ENCODE data around the gene PIR.

Gene PIR

DNA sequence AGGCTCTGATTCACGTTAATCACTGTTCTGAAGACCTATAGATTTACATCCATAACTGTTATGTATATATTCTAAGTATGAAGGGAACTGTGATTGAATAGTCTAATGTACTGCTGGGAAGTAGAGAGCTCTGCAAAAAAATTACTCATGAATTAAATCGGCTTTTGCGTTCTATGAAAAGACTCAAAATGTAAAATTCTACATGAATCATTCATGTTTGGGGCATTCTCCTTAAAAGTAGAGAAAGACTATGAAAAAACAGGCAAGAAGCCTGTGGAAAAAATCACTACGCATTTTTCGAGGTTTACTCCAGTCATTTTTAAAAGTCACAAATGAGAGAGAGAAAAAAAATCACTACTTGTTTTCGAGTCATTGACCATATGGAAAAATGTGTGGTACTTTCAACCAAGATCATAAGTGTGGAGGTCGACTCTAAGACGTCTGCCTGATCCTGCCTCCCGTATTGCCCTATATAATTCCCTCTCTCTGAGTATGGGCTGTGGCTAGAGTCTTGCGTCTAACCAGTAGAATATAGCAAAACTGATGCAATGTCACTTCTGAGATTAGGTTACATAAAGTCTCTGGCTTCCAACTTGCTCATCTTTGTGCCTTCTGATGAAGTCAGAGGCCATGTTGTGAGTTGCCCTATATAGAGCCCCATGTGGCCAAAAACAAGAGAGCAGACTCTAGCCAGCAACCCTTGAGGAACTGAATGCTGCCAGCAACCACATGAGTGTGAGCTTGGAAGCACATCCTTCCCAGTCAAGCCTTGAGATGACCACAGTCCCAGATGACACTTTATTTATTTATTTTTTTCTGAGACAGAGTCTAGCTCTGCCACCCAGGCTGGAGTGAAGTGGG is 76.8 kb downstream of the PIR start:
- no peak for DNase-seq

DNA sequence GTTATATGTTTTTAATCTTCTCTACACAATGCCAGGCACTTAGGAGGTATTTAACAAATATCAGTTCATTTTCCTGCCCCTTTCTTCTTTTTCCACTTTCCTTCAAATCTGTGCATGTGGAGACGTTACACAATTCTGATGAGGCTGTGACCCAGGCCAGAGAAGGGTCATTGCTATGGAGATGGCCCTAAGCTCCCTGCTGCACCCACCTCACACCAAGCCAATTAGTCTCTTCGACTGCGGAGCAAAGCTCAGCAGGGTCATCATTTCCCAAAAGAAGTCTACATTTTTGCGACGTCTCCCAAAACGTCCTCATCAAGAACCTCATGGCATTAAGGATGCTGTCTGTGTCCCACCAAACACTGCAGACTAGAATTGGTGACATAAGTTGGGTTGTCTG is 80.0 kb downstream of the PIR start:
- DNase-seq: no peak

GRCh38 chrX:15410947-15411346 is 82.2 kb downstream of the PIR start:
- no peak for DNase-seq

- DNase-seq: no peak
These were observed 82.7 kb downstream of the PIR start for GRCh38 chrX:15410430-15410829.

- DNase-seq: no peak
These were observed 87.3 kb downstream of the PIR start for GRCh38 chrX:15405846-15406245.

DNA sequence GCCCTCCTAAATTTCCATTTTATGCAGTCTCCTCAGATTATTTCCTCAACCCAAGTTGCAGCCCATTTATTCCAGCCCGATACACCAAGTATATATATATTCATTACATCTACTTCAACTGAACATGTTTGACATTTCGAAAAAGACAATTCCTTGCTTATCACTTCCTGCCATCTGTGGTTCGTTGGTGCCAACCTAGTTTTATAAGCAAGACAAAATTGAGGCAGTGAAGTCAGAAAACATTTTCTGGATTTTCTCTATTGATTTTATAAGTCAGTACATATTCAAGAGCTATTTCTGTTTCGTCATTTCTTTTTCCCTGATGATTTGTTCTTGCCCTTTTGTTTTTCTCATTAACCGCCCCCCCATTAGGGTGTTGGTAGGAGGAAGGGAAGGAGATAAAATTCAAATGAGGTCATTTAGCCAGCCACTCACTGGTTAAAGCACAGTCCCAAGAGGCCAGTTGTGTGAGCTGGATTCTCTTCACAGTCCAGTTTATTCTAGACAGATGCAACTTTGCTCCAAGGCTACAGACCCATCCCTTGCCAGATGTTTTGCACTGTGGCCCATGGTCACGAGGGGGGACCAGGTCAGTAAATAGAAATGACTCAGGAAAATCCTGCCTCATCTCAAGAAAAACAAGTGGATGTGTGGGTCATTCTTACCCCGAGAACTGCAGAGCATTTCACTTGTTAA is 88.6 kb downstream of the PIR start:
- no peak for DNase-seq

DNA sequence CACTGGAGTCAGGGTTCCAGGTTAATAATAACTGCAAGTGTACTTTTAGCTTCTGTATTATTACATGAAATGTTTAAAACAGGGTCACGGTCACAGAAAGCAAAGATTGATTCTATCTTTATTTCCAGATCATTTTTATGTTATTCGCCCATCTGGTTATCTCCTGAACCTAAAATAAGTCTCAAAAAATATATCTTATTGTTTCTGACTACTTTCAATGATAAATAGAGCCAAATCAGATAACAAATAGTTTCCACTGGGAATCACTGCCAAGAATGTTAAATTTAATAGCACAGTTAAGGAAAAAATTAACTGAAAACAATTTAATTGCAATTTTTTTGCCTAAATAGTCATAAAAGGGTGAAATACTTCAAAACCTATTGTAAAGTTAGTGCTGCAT is 91.8 kb downstream of the PIR start:
- no peak for DNase-seq

DNA sequence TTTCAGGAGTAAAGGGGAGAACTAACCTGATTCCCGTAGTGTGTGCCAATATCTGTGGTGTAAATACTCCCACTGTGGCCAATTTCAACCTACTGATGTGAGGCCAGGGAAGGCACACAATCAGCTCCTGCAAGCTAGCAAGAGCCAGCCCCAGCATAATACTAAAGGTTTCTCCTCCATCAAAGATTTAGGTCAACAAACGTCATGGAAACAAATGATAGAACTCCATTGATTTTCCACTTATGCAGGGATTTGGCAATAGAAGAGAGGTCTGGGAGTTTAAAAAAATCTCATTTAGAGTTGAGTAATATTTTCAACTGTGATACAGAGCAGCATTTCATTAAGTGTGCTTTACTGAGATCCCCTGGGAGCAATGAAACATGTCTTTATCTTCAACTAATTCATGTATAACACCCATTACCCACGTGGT is 93.2 kb downstream of the PIR start:
- DNase-seq: no peak

DNA sequence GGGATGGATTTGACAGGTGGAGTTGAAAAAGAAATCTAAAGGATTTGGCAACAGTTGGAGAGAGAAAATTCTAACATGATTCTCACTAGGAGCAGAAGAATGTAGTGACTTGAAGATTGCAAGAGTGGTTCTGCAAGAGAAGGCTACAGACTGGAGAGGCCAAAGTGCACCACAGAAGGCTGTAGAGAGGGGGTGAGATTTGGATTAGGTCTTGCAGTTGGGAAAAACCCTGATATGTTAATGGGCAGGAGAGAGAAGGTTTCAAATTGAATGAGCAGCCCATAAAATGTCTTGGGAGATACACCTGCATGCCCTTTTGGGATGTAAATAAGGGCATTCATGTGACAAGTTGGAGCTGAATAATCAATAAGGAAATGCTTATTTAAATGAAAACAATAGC is 94.3 kb downstream of the PIR start:
- no peak for DNase-seq

GRCh38 chrX:15395789-15396188 is 97.3 kb downstream of the PIR start:
- no peak for DNase-seq

DNA sequence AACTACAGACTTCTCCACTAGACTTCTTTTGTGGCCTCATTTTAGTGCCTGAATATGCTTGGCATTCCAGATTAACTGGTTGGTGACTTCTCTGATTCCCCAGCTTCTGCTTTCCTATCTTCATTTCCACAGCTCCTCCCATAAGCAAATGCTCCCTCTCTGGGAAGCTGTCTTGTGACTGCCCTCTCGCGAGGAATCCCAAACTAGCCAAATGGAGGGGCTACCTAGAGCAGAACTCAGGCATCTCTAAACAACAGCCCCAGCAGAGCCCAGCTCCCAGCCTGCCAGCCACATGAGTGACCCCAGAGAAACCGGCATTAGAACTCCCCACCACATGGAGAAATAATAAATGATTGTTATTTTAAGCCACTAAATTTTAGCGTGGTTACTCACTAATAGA is 101.3 kb downstream of the PIR start:
- no peak for DNase-seq

GRCh38 chrX:15384304-15384703 is 108.8 kb downstream of the PIR start, which contains the start of gene VEGFD:
TSS of gene VEGFD (minus strand) at chrX:15384413. CDS start at chrX:15383946, 467 bp downstream.
- no peak for DNase-seq

- no peak for DNase-seq
These were observed 110.3 kb downstream of the PIR start for GRCh38 chrX:15382813-15383212.

GRCh38 chrX:15376956-15377355 is 116.2 kb downstream of the PIR start:
- DNase-seq: no peak

DNA sequence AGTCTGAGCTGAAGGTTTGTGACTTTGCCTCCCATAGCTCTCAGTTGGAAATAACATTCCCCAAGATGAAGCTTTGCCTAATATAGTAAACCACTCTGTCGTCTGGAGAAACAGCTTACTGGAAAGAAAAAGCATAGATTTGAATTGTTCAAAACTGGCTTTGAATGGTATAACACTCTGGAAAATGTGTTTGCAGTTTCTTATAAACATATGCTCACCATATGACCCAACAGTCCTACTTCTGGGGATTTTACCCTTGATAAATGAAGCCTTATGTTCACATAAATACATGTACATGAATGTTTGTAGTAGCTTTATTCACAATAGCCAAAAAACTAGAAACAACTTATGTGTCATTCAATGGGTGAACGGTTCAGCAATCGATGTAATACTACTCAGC is 119.2 kb downstream of the PIR start:
- DNase-seq: no peak

DNA sequence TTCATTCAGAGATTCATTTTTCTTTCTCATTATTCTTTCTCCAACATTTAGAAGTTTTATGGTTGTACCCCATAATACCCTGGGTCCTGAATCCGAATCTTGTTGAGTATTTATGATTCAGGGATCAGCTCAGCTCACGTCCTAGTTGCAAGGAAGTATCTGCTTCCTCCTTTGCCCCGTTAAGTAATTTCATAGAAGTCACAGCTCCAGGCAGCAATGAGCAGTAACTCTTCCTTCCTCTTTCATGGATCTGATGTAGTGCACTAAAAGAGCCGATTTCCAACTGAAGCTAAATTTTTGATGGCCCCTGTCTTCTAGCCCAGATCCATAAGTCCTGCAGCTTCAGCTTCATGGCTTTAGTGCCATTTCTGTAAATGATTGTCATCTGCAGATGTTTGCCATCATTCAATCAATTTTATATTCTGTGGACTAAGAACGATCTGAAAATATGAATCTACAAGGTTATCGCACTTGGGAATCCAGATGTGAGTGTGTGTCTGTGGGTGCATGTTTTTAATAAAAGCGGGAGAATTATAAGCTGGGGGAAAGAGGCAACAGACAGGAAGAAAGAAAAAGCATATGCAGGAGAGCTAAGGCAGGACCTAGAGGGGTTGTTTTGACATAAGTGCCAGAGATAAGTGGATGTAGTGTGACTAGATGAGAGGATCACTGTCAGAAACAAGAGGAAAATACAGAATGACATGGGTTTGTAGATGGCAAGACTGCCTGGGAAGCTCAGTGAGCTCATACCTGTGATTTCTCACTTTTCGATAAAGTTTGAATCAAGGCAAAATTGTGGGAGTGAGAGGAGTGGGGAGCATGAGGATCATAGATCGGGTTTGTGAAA is 126.4 kb downstream of the PIR start:
- DNase-seq: no peak

DNA sequence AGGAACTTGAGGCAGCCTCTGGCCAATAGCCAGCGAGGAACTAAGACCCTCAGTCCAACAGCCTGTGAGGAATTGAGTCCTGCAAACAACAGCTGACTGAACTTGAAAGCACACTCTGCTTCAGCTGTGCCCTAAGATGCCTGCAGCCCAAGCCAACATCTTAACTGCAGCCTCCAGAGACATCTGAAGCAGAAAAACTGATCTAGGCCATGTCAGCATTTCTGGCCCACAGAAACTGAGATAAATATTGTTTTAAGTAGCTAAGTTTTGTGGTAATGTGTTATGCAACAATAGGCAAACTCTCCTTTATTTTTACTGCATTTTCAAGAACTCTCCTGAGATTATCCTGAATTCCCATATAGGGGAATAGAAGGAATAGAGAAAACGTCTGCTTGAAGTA is 133.4 kb downstream of the PIR start:
- DNase-seq: no peak

DNA sequence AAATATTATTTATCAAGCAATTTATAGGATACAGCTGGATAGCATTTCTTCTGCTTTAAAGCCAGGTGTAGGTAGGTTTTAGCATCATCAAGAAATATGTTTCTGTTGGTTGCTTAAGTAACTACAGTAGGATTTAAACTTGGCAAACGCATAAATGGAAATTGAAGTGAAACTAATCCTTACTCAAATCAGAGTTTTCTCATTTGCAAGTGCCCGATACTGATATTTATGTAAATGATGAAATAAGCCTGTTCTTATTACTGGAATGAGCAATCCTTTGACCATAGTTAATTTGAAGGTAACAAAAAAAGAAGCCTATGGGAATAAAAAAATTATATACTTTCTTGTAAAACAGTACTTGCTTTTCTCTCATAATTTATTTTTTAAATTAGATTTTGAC is 134.6 kb downstream of the PIR start:
- DNase-seq: no peak

DNA sequence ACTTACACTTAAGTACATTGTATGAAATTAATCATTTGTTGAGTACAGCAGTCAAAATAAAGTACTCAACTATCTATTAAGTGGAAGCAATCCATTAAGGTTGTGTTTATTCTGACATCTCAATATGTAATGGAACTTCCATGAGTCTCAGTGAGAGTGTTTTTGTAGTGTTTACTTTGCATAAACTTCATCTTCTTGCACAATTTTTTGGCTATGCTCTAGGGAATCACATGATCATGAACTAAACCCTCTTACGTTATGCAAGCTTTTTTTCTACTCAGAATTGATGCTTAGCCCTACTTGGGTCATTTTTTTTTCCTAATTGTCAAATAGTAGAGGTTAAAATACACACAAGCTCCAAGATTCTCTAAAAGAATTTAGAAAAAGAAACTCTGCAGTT is 136.7 kb downstream of the PIR start:
- no peak for DNase-seq

- DNase-seq: no peak
These were observed 142.7 kb downstream of the PIR start for GRCh38 chrX:15350329-15350996.

DNA sequence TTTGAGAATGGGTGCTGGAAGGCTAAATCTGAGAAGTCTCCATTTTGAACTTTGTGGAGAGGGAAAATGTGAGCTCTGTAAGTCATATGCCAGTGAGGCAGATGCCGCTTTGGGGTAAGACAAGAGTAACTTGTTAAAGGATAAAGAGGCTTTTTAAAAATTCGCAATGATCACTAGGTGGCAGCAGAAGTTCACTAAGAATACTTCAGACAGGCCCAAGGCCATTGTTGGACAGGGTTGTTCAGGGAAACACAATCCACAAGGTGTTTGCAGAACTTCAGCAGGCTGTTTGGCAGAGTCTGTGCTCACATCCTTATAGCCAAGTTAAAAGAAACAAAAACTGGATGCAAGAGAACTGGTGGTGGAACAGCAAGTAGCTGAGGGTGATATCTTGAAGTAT is 144.1 kb downstream of the PIR start:
- peak in 1 of 2 experiments; percentile 0 for DNase-seq

GRCh38 chrX:15345976-15346375 is 147.2 kb downstream of the PIR start:
- no peak for DNase-seq

- DNase-seq: no peak
These were observed 149.0 kb downstream of the PIR start for GRCh38 chrX:15344106-15344505.
